Erythroblast (primary cell): Measurements from ENCODE around the gene PPFIA4.

Experiments used
- DNase-seq, 2 experiments: peaks; one replicate each; lab custom pipeline; 2025; lab: John Stamatoyannopoulos, UW
- GATA1 ChIP-seq: IDR thresholded peaks from 2 replicates; pipeline ENCODE4 v1.6.1; 2011; ENCODE audit warnings: low read depth, mild to moderate bottlenecking, control low read depth, low read length, moderate library complexity
- POLR2A ChIP-seq: IDR thresholded peaks from 2 replicates; pipeline ENCODE4 v1.6.1; 2011; ENCODE audit warnings: mild to moderate bottlenecking, low read length

The PPFIA4 gene

GRCh38 chr1:203066965-203067364, 40.7 kb downstream of the PPFIA4 start:
- TF ChIP-seq POLR2A, result no peak
- no peak for TF ChIP-seq GATA1
- no peak for DNase-seq

GRCh38 chr1:203069030-203069747, 42.9 kb downstream of the PPFIA4 start:
- DNase-seq, result no peak
- TF ChIP-seq POLR2A (no peak), GATA1 (no peak)

- TF ChIP-seq POLR2A, result no peak
- peak in 1 of 2 experiments; percentile 13 for DNase-seq
Observed at GRCh38 chr1:203072002-203072602, 45.8 kb downstream of the PPFIA4 start.

- TF ChIP-seq POLR2A (no peak), GATA1 (no peak)
- no peak for DNase-seq
Observed at GRCh38 chr1:203072911-203073310, 46.6 kb downstream of the PPFIA4 start.

- TF ChIP-seq POLR2A, result no peak
- no peak for TF ChIP-seq GATA1
- DNase-seq, result no peak
Observed at GRCh38 chr1:203073469-203073868, 47.2 kb downstream of the PPFIA4 start.

- DNase-seq, result no peak
- TF ChIP-seq POLR2A (no peak), GATA1 (no peak)
Observed at GRCh38 chr1:203074610-203075009, 48.3 kb downstream of the PPFIA4 start.

- no peak for TF ChIP-seq GATA1
- no peak for TF ChIP-seq POLR2A
- DNase-seq, result no peak
Observed at GRCh38 chr1:203075236-203076030, 49.1 kb downstream of the PPFIA4 start.

- DNase-seq, result no peak
- no peak for TF ChIP-seq POLR2A
- no peak for TF ChIP-seq GATA1
Observed at GRCh38 chr1:203076031-203076511, 49.8 kb downstream of the PPFIA4 start.

GRCh38 chr1:203077367-203077766, 51.1 kb downstream of the PPFIA4 start:
- TF ChIP-seq POLR2A, result no peak
- no peak for TF ChIP-seq GATA1
- DNase-seq, result no peak

GRCh38 chr1:203077956-203078355, 51.7 kb downstream of the PPFIA4 start:
- no peak for TF ChIP-seq POLR2A
- TF ChIP-seq GATA1, result no peak
- DNase-seq, result no peak

GRCh38 chr1:203078478-203078877, 52.2 kb downstream of the PPFIA4 start:
- TF ChIP-seq POLR2A, result no peak
- TF ChIP-seq GATA1, result no peak
- DNase-seq, result no peak

- DNase-seq, result no peak
- TF ChIP-seq GATA1 (no peak), POLR2A (no peak)
Observed at GRCh38 chr1:203080456-203080855, 54.2 kb downstream of the PPFIA4 start.

GRCh38 chr1:203081465-203082230, 55.4 kb downstream of the PPFIA4 start:
- TF ChIP-seq GATA1, result no peak
- TF ChIP-seq POLR2A, result no peak
- no peak for DNase-seq

- DNase-seq, result no peak
- TF ChIP-seq POLR2A (no peak), GATA1 (no peak)
Observed at GRCh38 chr1:203082231-203082505, 55.9 kb downstream of the PPFIA4 start.
